ENCODE data around the gene TRAF1.

DNA sequence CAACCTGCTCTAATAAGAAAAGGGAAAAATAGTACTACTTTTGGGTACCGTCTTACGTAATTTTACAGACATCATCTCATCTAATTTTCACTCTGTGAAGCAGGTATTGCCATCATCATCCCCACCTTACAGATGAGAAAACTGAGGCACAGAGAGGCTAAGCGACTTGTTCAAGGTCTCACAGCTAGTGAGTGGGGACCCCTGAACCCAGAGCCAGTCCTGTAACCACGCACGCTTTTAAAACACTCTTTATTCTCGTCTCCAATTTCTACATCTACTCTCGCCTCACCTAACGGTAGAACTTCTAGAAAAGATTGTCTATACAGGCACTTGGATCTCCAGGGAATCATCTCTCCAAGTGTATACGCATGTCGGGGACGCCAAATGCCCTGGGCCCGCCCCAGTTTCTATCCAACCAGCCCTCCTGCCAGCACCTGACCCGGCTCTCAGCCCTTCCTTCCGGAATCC is 1.5 kb upstream of the TRAF1 start:
- TF ChIP-seq CTCF (IDR thresholded peaks at IDR 0.05) (no peak), POLR2AphosphoS5 (IDR thresholded peaks at IDR 0.05) (no peak), POLR2A (IDR thresholded peaks at IDR 0.05) (no peak)
